ENCODE measurements around the gene ATG101.

GRCh38 chr12:52045794-52046199 is 24.0 kb upstream of the ATG101 start:
- TF ChIP-seq CTCF (conservative IDR thresholded peaks at IDR 0.05; ENCODE audit: low read length) (no peak), EZH2phosphoT487 (IDR thresholded peaks at IDR 0.05; ENCODE audit: borderline replicate concordance) (no peak)

Measured in Loucy (cell line).